MG63 (cell line): ENCODE data around the gene CHAF1A. TPM values are rescaled to one million over a fixed set of nuclear protein-coding genes. Genes with fewer than 3 reads are reported as not detected.
A peak's percentile ranks its signal among the peaks of the same experiment; 100 is the strongest.

ENCODE experiments used
- DNase-seq: peaks from one replicate; pipeline ENCODE4 v3.0.0-alpha.2; 2020
- H3K27me3 ChIP-seq: fragments of 250-450 bp; sonication (Bioruptor Pico); 2 replicates; pipeline ENCODE4 v1.5.1; 2020; ENCODE audit warnings: mild to moderate bottlenecking, moderate library complexity
- H3K36me3 ChIP-seq: fragments of 250-450 bp; sonication (Bioruptor Pico); 2 replicates; pipeline ENCODE4 v1.5.1; 2020; ENCODE audit warnings: mild to moderate bottlenecking, moderate library complexity
- H3K4me3 ChIP-seq: fragments of 250-450 bp; sonication (Bioruptor Pico); 2 replicates; pipeline ENCODE4 v1.5.1; 2020; ENCODE audit warnings: mild to moderate bottlenecking, moderate library complexity
- H3K9me3 ChIP-seq: fragments of 250-450 bp; sonication (Bioruptor Pico); 2 replicates; pipeline ENCODE4 v1.5.1; 2020; ENCODE audit warnings: mild to moderate bottlenecking, moderate library complexity
- total RNA-seq: library from RNA; depleted of rRNA; stranded (reverse); fragments of >200 nt; shearing (Covaris generic); gene quantifications from 2 replicates; pipeline ENCODE4 v1.2.3, GENCODE V29; 2014; ENCODE audit warnings: low replicate concordance

The CHAF1A gene
- total RNA-seq, 1 experiment from 2014 or later = 24.7 TPM

GRCh38 chr19:4362831-4363545 lies 39.5 kb upstream of the CHAF1A start:
- H3K9me3 ChIP-seq = no peaks in the 10 kb centered on the region
- no peak overlapping the region for H3K4me3 ChIP-seq
- H3K36me3 ChIP-seq = peaks cover 2% of the 10 kb centered on the region; the same call in 1 of the 2 replicates
- H3K27me3 ChIP-seq = no peaks in the 10 kb centered on the region
- DNase-seq = no peak

GRCh38 chr19:4363571-4364304 lies 38.7 kb upstream of the CHAF1A start:
- Histone ChIP-seq H3K36me3 (peaks cover 2% of the 10 kb centered on the region; the same call in 1 of the 2 replicates), H3K4me3 (no peak overlapping the region), H3K27me3 (no peaks in the 10 kb centered on the region), H3K9me3 (no peaks in the 10 kb centered on the region)
- DNase-seq = no peak

- H3K27me3 ChIP-seq = no peaks in the 10 kb centered on the region
- H3K4me3 ChIP-seq = no peak overlapping the region
- peaks cover 2% of the 10 kb centered on the region; the same call in 1 of the 2 replicates for H3K36me3 ChIP-seq
- no peaks in the 10 kb centered on the region for H3K9me3 ChIP-seq
- no peak for DNase-seq
Observed at GRCh38 chr19:4365341-4365740, 37.1 kb upstream of the CHAF1A start.

- Histone ChIP-seq H3K36me3 (peaks cover 2% of the 10 kb centered on the region; the same call in 1 of the 2 replicates), H3K9me3 (no peaks in the 10 kb centered on the region), H3K4me3 (no peak overlapping the region), H3K27me3 (no peaks in the 10 kb centered on the region)
- no peak for DNase-seq
Observed at GRCh38 chr19:4365791-4366665, 36.4 kb upstream of the CHAF1A start.

- no peaks in the 10 kb centered on the region for H3K9me3 ChIP-seq
- H3K4me3 ChIP-seq = no peak overlapping the region
- H3K36me3 ChIP-seq = peaks cover 2% of the 10 kb centered on the region
- no peaks in the 10 kb centered on the region for H3K27me3 ChIP-seq
- DNase-seq = no peak
Observed at GRCh38 chr19:4366666-4367335, 35.6 kb upstream of the CHAF1A start.

- no peaks in the 10 kb centered on the region for H3K9me3 ChIP-seq
- no peaks in the 10 kb centered on the region for H3K27me3 ChIP-seq
- DNase-seq = no peak
- no peaks in the 10 kb centered on the region; the same call in none of the 2 replicates for H3K36me3 ChIP-seq
- H3K4me3 ChIP-seq = no peak overlapping the region
Observed at GRCh38 chr19:4367336-4367723, 35.1 kb upstream of the CHAF1A start.

GRCh38 chr19:4367781-4368127 lies 34.7 kb upstream of the CHAF1A start:
- no peaks in the 10 kb centered on the region; the same call in none of the 2 replicates for H3K36me3 ChIP-seq
- DNase-seq = no peak

GRCh38 chr19:4368128-4368820 lies 34.2 kb upstream of the CHAF1A start:
- Histone ChIP-seq H3K36me3 (no peaks in the 10 kb centered on the region; the same call in none of the 2 replicates), H3K4me3 (no peak overlapping the region), H3K27me3 (no peaks in the 10 kb centered on the region), H3K9me3 (no peaks in the 10 kb centered on the region)
- no peak for DNase-seq

More at GRCh38 chr19:4367781-4368127, 34.7 kb upstream of the CHAF1A start:
- Histone ChIP-seq H3K4me3 (no peak overlapping the region), H3K27me3 (no peaks in the 10 kb centered on the region), H3K9me3 (no peaks in the 10 kb centered on the region)

GRCh38 chr19:4369109-4369887 lies 33.1 kb upstream of the CHAF1A start:
- no peak overlapping the region for H3K4me3 ChIP-seq
- no peaks in the 10 kb centered on the region for H3K27me3 ChIP-seq
- no peak for DNase-seq
- H3K36me3 ChIP-seq = no peaks in the 10 kb centered on the region; the same call in none of the 2 replicates
- H3K9me3 ChIP-seq = no peaks in the 10 kb centered on the region

GRCh38 chr19:4369888-4370260 lies 32.6 kb upstream of the CHAF1A start:
- no peak for DNase-seq
- no peaks in the 10 kb centered on the region for H3K27me3 ChIP-seq
- no peak overlapping the region for H3K4me3 ChIP-seq
- no peaks in the 10 kb centered on the region; the same call in none of the 2 replicates for H3K36me3 ChIP-seq
- H3K9me3 ChIP-seq = no peaks in the 10 kb centered on the region

GRCh38 chr19:4370418-4371041 lies 31.9 kb upstream of the CHAF1A start:
- Histone ChIP-seq H3K36me3 (no peaks in the 10 kb centered on the region; the same call in 1 of the 2 replicates), H3K27me3 (no peaks in the 10 kb centered on the region)
- no peak for DNase-seq

GRCh38 chr19:4371247-4372164 lies 30.9 kb upstream of the CHAF1A start:
- Histone ChIP-seq H3K27me3 (no peaks in the 10 kb centered on the region), H3K4me3 (no peak overlapping the region), H3K9me3 (no peaks in the 10 kb centered on the region), H3K36me3 (no peaks in the 10 kb centered on the region; the same call in 1 of the 2 replicates)
- peak; percentile 68 for DNase-seq

More at GRCh38 chr19:4370418-4371041, 31.9 kb upstream of the CHAF1A start:
- Histone ChIP-seq H3K9me3 (no peaks in the 10 kb centered on the region), H3K4me3 (no peak overlapping the region)

GRCh38 chr19:4372165-4373012 lies 30.1 kb upstream of the CHAF1A start:
- H3K4me3 ChIP-seq = no peak overlapping the region
- H3K27me3 ChIP-seq = no peaks in the 10 kb centered on the region
- no peak for DNase-seq
- H3K36me3 ChIP-seq = no peaks in the 10 kb centered on the region; the same call in 1 of the 2 replicates
- H3K9me3 ChIP-seq = no peaks in the 10 kb centered on the region
